Stimulated activated CD4-positive, alpha-beta T cell treated with anti-CD3 and anti-CD28 coated beads, TNF-alpha, amount 100 ng/mL, for 4 hours (primary cell): ENCODE measurements around the gene LARP4.
"Not testable (repeated sequence)": the region's sequence is repeated elsewhere in the genome, so short reads cannot be mapped to it uniquely, and the experiment has no call there.

ENCODE experiments used
- DNase-seq, 3 experiments: peaks; one replicate each; pipeline ENCODE4 v3.0.0-alpha.2; 2020; ENCODE audit warnings: low read depth in 3 of 3

The LARP4 gene

DNA sequence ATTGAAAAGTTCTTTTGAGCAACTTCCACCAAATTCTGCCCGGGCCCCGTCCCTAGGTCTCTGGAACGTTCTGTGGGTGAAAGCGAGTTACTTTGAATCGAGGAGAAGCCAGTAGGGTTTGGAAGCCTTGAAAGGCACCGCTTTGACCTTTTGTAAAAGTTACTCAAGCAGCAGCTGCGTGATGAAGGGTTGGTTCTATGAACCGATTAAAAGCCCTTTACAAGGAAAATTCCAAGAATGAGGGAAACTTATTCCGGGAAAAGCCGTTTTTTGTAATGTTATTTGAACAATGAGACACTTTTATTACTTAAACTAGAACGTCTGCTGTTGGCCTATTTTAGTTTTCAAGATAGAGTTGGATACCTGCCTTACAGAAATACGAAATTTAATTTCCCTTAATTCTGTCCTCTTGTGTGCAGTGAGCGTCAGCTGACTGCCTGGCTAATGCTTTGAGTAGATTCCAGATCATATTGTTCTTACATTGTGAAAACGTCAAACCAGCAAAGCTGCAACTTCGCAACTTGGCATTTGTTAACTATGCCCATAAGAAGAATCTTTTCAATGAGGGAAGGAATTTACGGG is 906 bp downstream of the LARP4 start:
- peak in 1 of 3 experiments; percentile 2 for DNase-seq

DNA sequence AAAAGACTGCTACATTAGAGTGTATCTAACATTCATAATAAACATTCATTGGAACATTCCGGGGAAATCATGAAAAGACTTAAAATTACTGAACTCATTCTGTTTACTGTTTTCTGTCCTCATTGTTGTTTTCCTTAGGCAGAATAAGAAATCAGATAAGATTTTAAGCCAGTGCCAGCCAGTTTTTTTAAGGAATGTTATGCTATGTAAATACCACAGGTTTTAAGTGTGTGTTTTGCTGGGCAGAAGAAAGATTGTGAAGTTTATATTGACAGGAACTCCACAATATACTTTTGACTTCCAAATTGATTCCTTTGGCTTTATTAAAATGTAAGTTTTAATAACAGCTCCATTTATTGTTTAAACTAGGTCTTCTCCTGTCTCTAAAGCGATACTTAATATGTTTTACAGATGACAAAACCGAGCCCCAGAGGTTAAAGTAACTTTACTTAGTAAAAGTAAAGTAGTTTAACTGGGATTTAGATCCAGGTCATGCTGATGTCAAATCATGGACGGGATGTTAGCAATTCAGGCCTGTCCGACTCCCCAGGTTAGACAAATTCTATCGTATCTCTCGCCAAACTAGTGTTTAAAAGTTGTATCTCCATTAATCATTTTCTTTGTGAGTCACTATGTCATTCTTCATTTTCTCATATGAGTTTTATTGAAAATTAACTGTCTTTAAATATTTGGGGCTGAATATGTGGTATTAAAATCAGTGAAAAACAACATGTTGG is 1.7 kb downstream of the LARP4 start:
- no peak for DNase-seq

DNA sequence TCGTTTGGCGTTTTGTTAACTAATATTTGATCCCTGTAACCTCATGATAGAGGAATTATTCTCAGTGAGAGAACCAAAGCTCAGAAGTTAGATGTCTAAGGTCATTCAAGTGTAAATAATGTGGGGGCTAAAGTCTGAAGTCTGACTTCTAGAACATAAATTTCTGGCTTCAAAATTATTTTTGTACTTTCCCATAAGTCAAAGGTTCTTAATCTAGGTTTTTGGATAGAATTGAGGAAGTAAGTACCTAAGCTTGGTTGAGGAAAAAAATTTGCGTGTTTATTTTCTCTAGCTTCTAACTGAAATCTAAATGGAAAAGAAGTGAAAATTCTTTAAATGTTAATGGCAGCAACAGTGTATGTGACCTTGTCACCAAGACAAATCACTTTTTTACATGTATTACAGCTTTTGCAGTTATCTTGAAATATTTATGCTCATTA is 2.3 kb downstream of the LARP4 start:
- DNase-seq, result no peak

DNA sequence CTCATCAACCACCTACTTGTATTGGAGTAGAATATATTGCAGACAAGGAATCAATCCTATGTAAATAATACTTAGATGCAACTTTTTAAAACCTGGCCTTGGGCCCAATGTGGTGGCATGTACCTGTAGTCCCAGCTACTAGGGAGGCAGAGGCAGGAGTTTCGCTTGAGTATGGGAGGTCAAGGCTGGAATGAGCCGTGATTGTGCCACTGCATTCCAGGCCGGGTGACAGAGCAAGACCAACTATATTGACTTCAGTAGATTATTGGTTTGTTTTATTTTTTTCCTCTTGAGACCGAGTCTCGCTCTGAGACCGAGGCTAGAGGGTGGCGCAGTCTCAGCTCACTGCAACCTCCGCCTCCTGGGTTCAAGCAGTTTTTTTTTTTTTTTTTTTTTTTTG is 3.6 kb downstream of the LARP4 start:
- DNase-seq, result no peak

DNA sequence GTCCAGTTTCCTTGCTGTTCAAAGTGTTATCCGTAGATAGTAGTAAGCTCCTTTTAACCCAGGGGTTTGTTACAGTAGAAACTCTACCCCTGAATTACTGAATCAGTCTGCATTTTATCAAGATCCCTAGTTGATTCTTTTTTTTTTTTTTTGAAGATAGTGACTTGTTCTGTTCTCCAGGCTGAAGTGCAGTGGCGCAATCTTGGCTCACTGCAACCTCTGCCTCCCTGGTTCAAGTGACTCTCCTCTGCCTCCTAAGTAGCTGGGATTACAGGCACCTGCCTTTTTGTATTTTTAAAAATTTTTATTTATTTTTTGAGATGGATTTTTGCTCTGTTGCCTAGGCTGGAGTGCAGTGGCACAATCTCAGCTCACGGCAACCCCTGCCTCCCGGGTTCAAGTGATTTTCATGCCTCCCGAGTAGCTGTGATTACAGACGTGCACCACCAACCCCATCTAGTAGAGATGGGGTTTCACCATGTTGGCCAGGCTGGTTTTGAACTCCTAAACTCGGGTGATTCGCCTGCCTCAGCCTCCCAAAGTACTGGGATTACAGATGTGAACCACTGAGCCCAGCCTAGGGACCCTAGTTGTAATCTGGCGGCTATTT is 10.5 kb downstream of the LARP4 start:
- DNase-seq, result no peak

DNA sequence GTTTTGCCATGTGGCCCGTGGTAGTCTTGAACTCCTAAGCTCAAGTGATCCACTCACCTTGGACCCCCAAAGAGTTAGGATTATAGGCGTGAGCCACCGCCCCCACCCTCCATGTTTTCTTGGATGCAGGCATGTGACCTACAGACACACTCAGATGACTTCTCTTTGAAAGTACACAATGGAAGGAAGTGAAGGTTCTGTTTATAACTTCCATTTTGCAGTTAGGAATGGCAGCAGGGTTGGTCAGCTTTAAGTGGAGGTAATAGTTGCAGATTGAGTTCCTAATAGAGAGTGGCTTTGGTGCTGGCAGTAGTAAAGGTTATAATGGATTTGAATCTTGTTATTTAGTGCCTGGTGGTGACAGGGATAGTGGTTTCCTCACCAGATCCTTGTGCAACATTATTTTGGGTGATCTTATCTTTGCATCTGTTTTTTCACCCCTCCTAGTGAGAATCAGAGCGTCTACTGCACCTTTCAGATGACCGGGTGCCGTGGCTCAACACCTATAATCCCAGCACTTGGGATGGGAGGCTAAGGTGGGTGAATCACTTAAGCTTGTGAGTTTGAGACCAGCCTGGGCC is 15.3 kb downstream of the LARP4 start:
- no peak for DNase-seq

DNA sequence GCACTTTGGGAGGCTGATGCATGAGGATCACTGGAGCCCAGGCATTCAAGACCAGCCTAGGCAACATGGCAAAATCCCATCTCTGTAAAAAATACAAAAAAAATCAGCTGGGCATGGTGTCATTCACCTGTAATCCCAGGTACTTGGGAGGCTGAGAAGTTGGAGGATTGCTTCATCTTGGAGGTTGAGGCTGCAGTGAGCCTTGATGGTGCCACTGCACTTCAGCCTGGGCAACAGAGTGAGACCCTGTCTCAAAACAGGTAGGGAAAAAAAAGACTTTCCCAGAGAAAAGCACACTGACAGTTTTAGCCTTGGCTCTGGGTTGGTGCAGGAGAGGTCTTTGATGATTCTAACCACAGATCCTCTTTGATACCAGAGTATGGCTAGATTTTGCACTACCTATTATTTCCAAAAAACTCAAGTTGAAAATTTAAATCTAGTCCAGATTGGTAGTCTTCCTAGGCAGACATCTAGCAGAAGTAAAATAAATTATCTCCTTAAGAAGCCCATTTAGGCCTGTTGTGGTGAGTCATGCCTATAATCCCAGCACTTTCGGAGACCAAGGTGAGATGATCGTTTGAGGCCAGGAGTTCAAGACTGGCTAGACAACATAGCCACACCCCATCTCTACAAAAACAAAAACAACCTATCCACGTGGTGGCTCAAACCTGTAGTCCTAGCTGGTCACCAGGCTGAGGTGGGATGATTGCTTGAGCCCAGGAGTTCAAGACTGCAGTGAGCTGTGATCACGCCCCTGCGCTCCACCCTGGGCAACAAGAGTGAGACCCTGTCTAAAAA is 18.6 kb downstream of the LARP4 start:
- DNase-seq, result no peak

DNA sequence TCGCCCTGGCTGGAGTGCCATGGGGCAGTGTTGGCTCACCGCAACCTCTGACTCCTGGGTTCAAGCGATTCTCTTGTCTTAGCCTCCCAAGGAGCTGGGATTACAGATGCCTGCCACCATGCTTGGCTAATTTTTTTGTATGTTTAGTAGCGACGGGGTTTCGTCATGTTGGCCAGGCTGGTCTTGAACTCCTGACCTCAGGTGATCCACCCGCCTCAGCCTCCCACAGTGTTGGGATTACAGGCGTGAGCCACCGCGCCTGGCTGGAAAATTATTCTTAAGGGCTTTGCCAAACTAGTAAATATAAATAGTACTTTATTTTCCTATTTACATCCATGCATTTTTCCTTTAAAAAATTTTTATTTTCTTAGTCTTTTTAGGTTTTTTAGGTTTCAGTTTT is 22.2 kb downstream of the LARP4 start:
- DNase-seq, result not testable (repeated sequence)

DNA sequence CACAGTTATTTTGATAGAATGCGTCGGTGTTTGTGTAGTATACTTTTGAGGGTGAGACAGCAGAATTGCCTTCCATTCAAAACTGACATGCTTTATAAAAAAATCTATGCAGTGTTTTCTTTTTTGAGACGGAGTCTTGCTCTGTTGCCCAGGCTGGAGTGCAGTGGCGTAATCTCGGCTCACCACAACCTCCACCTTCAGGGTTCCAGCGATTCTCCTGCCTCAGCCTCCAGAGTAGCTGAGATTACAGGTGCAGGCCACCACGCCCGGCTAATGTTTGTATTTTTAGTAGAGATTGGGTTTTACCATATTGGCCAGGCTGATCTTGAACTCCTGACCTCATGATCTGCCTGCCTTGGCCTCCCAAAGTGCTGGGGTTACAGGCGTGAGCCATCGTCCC is 22.7 kb downstream of the LARP4 start:
- not testable (repeated sequence) for DNase-seq

DNA sequence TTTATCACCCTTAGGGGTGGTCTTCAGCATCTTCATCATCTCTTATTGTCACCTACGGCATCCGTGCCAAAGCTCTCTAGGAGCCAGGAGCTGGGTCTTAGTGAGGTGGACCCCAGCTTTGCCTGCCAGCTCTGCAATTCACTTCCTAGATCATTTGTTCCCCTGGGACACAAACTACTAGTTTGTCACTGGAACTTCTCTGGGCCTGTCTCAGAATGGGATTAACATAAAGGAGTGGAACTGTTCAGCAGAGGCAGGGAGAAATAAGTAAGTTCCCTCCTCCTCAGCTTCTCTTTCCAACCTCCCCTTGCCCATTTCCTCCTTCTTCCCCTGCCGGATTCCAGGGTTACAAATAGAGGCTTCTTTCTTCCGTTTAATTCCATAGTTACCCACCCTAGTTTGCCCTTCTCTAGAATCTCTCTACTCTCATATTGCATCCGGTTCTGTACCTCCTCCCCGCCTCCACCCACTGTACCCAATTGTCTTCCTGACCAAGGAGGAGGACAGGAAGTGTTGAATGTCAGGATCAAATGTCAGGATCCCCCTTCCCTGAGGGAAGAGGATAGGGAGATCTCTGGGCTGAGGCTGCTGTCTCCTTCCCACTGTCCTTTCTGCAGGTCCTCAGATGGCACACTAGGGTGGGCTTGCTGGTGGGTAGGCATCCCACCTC is 25.0 kb downstream of the LARP4 start:
- DNase-seq, result no peak

DNA sequence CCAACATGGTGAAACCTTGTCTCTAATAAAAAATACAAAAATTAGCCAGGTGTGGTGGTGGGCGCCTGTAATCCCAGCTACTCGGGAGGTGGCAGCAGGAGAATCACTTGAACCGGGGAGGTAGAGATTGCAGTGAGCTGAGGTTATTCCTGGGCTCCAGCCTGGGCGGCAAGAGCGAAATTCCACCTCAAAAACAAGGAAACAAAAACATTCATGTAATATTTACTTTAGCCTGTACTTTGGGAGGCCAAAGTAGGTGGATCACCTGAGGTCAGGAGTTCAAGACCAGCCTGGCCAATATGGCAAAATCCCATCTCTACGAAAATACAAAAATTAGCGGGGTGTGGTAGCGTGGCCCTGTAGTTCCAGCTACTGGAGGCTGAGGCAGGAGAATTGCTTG is 31.0 kb downstream of the LARP4 start:
- DNase-seq, result not testable (repeated sequence)

DNA sequence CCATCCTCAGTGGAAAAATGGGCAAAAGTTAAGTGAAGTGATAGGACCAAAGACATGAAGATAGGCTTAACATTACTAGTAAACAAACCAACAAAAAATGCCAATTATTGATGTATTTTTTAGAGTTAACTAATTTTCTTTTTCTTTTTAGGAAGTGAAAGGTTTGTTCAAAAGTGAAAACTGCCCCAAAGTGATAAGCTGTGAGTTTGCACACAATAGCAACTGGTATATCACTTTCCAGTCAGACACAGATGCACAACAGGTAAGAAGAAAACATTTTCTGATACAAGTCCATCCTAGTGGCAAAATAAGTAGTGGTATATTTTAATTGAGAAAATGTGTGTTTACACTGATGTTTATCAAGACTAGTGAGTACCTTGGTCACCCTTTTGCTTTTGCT is 39.6 kb downstream of the LARP4 start:
- DNase-seq, result no peak

DNA sequence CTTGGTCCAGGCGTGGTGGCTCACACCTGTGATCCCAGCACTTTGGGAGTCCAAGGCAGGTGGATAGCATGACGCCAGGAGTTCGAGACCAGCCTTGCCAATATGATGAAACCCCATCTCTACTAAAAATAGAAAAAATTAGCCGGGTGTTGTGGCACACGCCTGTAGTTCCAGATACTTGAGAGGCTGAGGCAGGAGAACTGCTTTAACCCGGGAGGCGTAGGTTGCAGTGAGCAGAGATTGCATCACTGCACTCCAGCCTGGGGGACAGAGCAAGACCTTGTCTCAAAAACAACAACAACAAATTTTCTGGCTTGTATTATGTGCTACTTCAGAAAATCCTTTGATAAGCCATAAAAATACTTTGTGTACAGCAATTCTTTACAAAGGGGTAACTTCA is 41.1 kb downstream of the LARP4 start:
- no peak for DNase-seq

DNA sequence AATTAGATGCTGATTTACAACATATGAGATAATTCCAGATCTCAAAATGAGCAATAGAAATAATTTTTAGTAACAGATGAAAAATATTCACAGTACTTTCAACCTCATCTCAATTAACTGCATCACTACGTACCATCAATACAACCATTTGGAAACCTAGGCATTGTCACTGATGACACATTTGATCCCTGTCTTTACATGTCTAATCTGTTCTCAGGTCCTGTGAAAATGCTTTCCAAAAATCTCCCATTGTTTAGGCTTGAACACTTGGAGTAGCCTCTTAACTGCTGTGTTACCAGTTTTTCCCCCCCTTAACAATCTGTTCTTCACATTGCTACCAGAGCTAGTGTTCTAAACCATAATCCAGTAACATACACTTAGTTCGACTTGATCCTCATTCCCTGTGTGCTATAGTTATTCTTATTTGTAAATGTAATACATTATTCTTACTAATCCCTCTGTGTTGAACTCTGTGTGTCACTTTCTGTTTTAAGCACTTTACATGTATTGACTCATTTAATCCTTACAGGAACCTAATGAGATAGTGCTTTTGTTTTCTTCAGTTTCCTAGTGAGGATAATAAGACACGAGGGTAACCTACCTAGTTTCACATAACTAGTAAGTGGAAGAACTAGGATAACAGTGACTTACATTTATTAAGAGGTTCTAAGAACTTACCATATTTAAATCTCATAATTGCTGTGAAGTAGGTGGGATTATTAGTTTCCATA is 41.7 kb downstream of the LARP4 start:
- DNase-seq, result no peak

DNA sequence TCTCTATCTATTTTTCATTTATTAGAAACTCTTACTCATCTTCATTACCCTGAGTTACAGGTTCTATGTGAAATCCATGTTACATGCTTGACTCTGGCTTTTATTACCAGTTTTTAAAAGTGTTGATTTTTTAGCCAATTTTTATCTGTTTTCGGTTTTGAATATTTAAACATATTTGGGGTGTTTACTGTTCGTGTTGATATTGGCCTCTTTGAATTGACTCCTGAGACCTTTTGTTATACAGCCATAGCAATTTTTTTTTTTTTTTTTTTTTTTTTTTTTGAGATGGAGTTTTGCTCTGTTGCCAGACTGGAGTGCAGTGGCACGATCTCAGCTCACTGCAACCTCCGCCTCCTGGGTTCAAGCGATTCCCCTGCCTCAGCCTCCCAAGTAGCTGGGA is 49.0 kb downstream of the LARP4 start:
- not testable (repeated sequence) for DNase-seq

DNA sequence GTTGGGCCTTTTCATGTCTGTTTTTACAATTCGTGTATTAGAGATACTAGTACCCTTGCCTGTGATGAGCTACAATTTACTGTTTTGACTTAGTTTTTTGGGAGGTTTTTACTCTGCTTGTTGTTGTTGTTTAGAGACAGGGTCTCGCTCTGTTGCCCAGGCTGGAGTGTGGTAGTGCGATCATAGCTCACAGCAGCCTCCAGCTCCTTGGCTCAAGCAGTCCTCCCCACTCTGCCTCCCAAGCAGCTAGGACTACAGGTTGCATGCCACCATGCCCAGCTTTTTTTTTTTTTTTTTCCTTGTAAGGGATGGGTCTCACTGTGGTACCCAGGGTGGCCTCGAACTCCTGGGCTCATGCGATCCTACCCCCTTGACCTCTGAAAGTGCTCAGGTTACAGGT is 52.1 kb downstream of the LARP4 start:
- DNase-seq, result no peak

DNA sequence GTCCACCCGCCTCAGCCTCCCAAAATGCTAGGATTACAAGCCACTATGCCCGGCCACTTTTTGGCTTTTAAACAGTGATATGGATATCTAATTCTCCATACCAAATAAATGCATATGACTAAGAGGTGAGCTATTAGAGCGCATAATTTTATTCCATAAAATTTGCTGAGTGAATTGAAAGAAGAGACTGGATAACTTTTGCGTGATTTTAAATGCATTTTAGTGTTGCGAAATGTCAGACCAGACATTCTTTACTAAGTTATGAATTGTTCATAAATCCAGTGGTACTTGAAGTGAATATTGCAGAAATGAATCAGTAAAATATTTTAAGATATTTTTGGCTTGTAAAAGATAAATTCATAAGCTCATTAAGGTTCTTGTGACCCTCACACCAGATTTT is 53.2 kb downstream of the LARP4 start:
- DNase-seq, result no peak

DNA sequence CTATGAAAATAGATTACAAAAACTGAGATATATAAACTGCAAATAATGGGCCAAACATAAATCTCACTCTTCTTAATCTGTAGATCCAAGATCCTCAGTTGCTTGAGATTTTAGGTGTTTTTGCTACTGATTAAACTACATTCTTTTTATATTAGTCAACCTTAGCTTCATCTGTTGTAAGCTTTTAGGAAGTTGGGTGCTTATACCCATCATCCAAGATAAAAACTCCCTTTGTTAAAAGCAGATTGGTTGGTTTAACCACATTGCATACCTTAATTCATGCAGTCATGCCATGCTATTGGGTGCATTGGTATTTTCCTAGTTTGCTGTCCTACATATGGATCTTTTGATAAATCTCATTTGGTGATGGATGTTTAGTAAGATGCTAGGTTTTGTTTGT is 57.9 kb downstream of the LARP4 start:
- DNase-seq, result no peak

DNA sequence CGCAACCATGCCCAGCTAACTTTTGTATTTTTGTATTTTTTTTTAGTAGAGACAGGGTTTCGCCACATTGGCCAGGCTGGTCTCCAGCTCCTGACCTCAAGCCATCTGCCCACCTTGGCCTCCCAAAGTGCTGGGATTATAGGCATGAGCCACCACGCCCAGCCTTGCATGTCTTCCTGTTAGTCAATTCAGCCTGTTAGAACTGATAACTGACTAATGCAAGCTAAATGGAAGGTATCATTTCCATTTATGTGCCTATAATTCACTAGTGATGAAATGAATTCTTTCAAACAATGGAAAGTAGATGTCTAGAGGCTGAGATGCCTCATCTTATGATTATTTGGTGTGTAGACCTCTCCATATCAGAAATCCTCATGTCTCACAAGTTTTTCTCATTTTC is 66.8 kb downstream of the LARP4 start:
- DNase-seq, result no peak

DNA sequence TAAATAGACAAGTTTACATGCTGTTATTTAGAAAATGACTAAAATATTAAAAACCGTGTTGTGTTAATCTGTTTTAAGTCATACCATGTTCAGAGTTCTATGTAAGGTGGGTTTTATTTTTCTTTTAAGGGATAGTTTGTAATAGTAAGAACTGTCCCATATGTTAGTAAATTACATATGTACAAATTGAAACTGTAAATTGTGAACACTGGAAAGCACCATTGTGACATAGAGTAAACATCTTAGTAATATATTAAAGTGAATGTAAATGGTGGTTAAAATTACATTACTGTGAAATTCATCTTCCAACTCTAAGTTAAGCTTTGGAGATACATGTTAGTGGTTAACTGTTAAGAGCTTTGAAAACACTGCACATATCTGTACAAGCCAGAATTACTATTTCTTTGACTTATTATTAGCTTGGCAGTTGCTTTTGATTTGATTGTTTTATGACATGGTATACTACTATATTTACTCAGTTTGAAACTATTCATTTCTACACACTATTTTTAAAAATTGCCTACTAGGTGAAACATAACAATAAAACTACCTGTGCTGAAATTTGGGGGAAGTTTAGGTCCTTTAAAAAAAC is 76.7 kb downstream of the LARP4 start:
- DNase-seq, result no peak

DNA sequence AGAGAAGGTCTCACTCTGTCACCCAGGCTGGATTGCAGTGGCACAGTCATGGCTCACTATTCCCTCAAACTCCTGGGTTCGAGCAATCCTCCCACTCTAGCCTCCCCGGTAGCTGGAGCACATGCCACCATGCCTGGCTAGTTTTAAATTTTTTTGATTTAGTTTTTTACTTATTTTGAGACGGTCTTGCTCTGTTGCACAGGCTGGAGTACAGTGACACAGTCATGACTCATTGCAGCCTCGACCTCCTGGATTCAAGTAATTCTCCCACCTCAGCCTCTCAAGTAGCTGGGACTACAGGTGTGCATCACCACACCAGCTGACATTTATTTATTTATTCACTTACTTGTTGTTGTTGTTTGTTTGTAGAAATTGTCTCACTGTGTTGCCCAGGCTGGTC is 81.9 kb downstream of the LARP4 start:
- DNase-seq, result no peak
